ENCODE measurements around the gene DSG3.
A peak's percentile ranks its signal among the peaks of the same experiment; 100 is the strongest.

- TF ChIP-seq EZH2 (IDR thresholded peaks at IDR 0.05; ENCODE audit: low read length, missing control alignments) (peak; percentile 64), CTCF (conservative IDR thresholded peaks at IDR 0.05 in 1 of 2, IDR thresholded peaks at IDR 0.05 in 1 of 2; ENCODE audit: low read depth in 1 of 2, low read length in 2 of 2) (no peak)
Measured at GRCh38 chr18:31498574-31499524, 51.3 kb downstream of the DSG3 start.
